Ovary (tissue), 9 donors: ENCODE measurements around the gene DGKD. TPM values are rescaled to one million over a fixed set of nuclear protein-coding genes. Genes with fewer than 3 reads are reported as not detected.

ENCODE experiments used
- DNase-seq, 5 donors: peaks; one replicate each; pipeline ENCODE4 v3.0.0-alpha.2; 2019 to 2020
- H3K27ac ChIP-seq, 2 donors: fragments of 200-600 bp; one replicate each; pipeline versions ENCODE4 v1.5.1 to v1.8.0; 2019 to 2022
- H3K27me3 ChIP-seq: fragments of 200-600 bp; one replicate; pipeline ENCODE4 v1.8.0; 2022
- H3K36me3 ChIP-seq: fragments of 200-600 bp; sonication (generic); one replicate; pipeline ENCODE4 v1.5.1; 2019
- H3K4me1 ChIP-seq: one replicate; pipeline ENCODE4 v1.8.1; 2013; ENCODE audit warnings: mild to moderate bottlenecking, moderate library complexity; ENCODE audit not compliant: insufficient read depth
- H3K4me3 ChIP-seq: fragments of 200-600 bp; sonication (generic); one replicate; pipeline ENCODE4 v1.5.1; 2017
- H3K9me3 ChIP-seq, 2 donors: fragments of 200-600 bp in 1 of 2; sonication (generic) in 1 of 2; one replicate each; pipeline versions ENCODE4 v1.5.1 to v1.8.1; 2013 to 2019; ENCODE audit warnings: mild to moderate bottlenecking in 1 of 2, moderate library complexity in 1 of 2
- EP300 ChIP-seq: sonication (generic); formaldehyde crosslinking; IDR thresholded peaks from one replicate; pipeline ENCODE4 v1.6.1; 2017; ENCODE audit warnings: antibody characterized with exemption
- POLR2A ChIP-seq: fragments of 450-650 bp; IDR thresholded peaks from one replicate; pipeline ENCODE4 v1.6.1; 2017; ENCODE audit warnings: antibody characterized with exemption, mild to moderate bottlenecking, moderate library complexity
- WGBS, 3 donors: extraction: QIAGEN DNeasy Blood & Tissue Kit in 1 of 3; methylation state at CpG; one replicate each; pipeline versions ENCODE4 v1.1.5 to v1.1.7; 2013 to 2017; 5-methylcytosine and 5-hydroxymethylcytosine counted together
- intact Hi-C, 4 donors: fragments of 100-400 bp; cut with DNase I; formaldehyde crosslinking; loops; one replicate each; pipeline versions ENCODE4 v1.11.0 to v1.15.1; 2022 to 2023
- polyA plus RNA-seq, 2 donors: library from polyadenylated mRNA; stranded (reverse); fragments of 200-250 nt in 1 of 2; fragments of 350-450 nt in 1 of 2; fragmentation: Illumina TruSeq in 1 of 2; extraction: RNeasy Lipid Tissue Mini Kit (QIAGEN cat#74804) in 1 of 2; gene quantifications; one replicate each; pipeline ENCODE4 v1.2.3, GENCODE V29; 2013 to 2014
- small RNA-seq: library from RNA; depleted of rRNA; stranded (forward); fragments of <200 nt; gene quantifications from one replicate; pipeline ENCODE3, GENCODE V24; 2016
- total RNA-seq, 7 donors: library from RNA; depleted of rRNA in 2 of 7; stranded (reverse); fragments of >200 nt in 2 of 7; fragmentation: NEBNext Ultra II Directional in 3 of 7; extraction: Animal tissue kit (Norgen Biotek cat#: 25700) in 3 of 7; gene quantifications; one replicate each; pipeline versions ENCODE4 v1.1.0 to v1.2.4, GENCODE V29; 2016 to 2023
- TF ChIP-seq, protein P1 (sequence below), 3 donors: fragments of 450-650 bp in 2 of 3; fragments of 200-600 bp in 1 of 3; IDR thresholded peaks; one replicate each; pipeline versions ENCODE4 v1.5.1 to v1.8.0; 2016 to 2022; ENCODE audit warnings: antibody characterized with exemption in 3 of 3, mild to moderate bottlenecking in 1 of 3
- donor health status: DM: no; HTN: no; CAD: no; lungs with moderate emphysema.
- donor health status: DM: no; HTN: no; CAD: no.
- donor health status: Bipolar disorder and iron deficiency.
- donor health status: DM: yes; HTN: yes; CAD: no.
- donor health status: DM: no; HTN: no; CAD: no.
- donor health status: DM: yes; HTN: yes; CAD: no.

Gene DGKD
- total and polyA plus RNA-seq, 9 donors = 9.4 to 81.8 (median 36.3) TPM

GRCh38 chr2:233519787-233520611, 165.7 kb downstream of the DGKD start:
- H3K36me3 ChIP-seq = no peaks in the 10 kb centered on the region
- no peaks in the 10 kb centered on the region for H3K9me3 ChIP-seq
- no peak overlapping the region for H3K4me3 ChIP-seq
- no peak for TF ChIP-seq POLR2A
- TF ChIP-seq, protein P1, sequence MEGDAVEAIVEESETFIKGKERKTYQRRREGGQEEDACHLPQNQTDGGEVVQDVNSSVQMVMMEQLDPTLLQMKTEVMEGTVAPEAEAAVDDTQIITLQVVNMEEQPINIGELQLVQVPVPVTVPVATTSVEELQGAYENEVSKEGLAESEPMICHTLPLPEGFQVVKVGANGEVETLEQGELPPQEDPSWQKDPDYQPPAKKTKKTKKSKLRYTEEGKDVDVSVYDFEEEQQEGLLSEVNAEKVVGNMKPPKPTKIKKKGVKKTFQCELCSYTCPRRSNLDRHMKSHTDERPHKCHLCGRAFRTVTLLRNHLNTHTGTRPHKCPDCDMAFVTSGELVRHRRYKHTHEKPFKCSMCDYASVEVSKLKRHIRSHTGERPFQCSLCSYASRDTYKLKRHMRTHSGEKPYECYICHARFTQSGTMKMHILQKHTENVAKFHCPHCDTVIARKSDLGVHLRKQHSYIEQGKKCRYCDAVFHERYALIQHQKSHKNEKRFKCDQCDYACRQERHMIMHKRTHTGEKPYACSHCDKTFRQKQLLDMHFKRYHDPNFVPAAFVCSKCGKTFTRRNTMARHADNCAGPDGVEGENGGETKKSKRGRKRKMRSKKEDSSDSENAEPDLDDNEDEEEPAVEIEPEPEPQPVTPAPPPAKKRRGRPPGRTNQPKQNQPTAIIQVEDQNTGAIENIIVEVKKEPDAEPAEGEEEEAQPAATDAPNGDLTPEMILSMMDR (IDR thresholded peaks at IDR 0.05) = no peak
- no peak for TF ChIP-seq EP300
- no peaks in the 10 kb centered on the region for H3K27me3 ChIP-seq
- intact Hi-C loops = no loop called here
- no peaks in the 10 kb centered on the region for H3K4me1 ChIP-seq
- no peak for DNase-seq
- H3K27ac ChIP-seq = no peak overlapping the region
- 40 to 50% (median 40%) methylated on average over 3 of the region's 3 CpGs for WGBS, 3 donors

Small RNAs within 50 kb of the gene (small RNA-seq; reads per million reads assigned to genes)
- not detected for gene RF00019

Other genes with a start within 250 kb of the DGKD start
- 10 to 100 TPM; 16.3 to 32.3 (median 21.4) TPM for gene ATG16L1, start 102.8 kb upstream of the DGKD start, total RNA-seq
- gene ATG16L1, start 102.8 kb upstream of the DGKD start, polyA plus RNA-seq = 10 to 100 TPM in 1 of 2 donors, 1 to 10 TPM in 1; 9.5 to 17.6 TPM
- not detected for gene SAG, start 46.7 kb upstream of the DGKD start, total RNA-seq
- gene SAG, start 46.7 kb upstream of the DGKD start, polyA plus RNA-seq = not detected
- gene USP40, start 212.3 kb downstream of the DGKD start, total RNA-seq = 10 to 100 TPM; 24.4 to 44.6 (median 36.2) TPM
- gene USP40, start 212.3 kb downstream of the DGKD start, polyA plus RNA-seq = 10 to 100 TPM; 18.0 to 29.4 TPM